DMS53 (cell line): Measurements from ENCODE around the gene ZNF783.
"Not testable (repeated sequence)": the region's sequence is repeated elsewhere in the genome, so short reads cannot be mapped to it uniquely, and the experiment has no call there.

ENCODE experiments used
- DNase-seq: peaks from one replicate; lab custom pipeline; 2025; lab: John Stamatoyannopoulos, UW

The ZNF783 gene

DNA sequence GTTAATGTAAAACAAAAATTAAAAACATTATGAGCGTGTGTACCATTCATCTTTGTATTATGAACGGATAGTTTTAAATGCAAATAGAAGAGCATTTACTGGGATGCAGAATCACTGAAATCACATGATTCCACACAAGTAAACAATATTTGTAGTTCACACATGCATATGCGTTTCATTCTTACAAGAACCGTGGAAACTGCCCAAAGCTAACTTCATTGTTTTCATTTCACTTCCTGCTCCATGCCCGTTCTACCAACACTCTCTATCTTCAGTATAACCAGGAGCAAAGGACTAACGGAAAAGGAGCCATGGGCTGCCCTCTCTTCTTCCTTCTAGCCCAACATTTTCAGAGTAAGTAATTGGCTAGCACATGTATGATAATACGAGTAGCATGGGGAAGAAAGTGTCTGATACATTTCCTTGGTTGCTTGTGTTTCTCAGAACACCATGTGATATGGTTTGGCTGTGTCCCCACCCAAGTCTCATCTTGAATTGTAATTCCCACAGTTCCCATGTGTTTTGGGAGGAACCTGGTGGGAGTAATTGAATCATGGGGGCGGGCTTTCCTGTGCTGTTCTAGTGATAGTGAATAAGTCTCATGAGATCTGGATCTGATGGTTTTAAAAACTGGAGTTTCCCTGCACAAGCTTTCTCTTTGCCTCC lies 38.8 kb downstream of the ZNF783 start:
- no peak for DNase-seq

DNA sequence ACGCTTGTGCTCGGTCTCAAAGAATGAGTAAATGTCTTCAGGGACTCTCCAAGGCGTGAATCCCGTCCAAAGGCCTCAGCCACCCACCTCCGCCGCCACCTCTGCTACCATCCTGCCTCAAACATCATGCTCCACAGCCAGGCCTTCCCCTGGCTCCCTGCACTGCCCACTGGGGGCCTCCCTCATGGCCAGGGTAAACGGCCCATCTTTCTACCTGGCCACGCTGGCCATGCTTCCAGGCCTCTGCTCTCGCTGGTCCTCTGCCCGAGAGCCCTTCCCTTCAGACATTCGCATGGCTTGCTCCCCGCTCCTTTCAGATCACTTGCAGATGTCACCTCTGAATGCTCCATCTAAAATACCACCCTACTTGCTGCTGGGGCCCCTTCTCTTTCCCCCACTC lies 40.2 kb downstream of the ZNF783 start:
- DNase-seq, result no peak

DNA sequence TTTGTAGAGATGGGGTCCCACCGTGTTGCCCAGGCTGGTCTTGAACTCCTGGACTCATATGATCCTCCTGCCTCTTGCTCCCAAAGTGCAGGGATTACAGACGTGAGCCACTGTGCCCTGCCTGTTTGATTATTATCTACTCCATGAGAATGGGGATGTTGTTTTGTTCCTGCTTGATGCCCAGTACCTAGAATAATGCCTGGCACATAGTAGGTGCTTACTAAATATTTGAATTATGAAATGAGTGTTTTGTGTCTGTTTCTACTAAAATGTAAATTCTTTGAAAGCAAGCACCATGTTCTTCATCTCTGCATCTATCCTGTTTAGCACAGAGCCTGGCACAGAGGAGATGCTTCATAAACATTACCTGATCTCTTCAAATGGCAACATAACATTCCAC lies 40.9 kb downstream of the ZNF783 start:
- DNase-seq, result no peak

DNA sequence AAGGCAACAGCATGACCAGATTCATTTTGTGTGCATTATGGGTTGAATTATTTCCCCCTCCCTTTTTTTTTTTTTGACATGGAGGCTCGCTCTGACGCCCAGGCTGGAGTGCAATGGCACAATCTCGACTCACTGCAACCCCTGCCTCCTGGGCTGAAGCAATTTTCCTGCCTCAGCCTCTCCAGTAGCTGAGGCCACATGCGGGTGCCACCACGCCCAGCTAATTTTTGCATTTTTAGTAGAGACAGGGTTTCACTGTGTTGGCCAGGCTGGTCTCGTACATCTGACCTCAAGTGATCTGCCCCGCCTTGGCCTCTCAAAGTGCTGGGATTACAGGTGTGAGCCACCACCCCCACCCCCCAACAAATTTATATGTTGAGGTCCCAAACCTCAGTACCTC lies 42.0 kb downstream of the ZNF783 start:
- no peak for DNase-seq

DNA sequence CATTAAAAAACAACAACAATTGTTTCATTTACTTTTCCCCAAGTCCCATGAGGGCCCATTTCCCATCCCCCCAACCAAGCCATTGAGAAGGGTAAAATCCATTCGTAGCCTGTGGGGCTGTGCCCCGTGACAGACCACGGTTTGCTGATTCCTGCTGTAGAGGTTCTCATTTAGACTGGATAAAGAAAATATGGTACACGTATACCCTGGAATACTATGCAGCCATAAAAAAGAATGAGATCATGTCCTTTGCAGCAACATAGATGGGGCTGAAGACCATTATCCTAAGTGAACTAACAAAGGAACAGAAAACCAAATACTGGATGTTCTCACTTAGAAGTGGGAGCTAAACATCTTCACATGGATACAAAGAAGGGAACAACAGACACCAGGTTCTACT lies 44.9 kb downstream of the ZNF783 start:
- DNase-seq, result no peak

DNA sequence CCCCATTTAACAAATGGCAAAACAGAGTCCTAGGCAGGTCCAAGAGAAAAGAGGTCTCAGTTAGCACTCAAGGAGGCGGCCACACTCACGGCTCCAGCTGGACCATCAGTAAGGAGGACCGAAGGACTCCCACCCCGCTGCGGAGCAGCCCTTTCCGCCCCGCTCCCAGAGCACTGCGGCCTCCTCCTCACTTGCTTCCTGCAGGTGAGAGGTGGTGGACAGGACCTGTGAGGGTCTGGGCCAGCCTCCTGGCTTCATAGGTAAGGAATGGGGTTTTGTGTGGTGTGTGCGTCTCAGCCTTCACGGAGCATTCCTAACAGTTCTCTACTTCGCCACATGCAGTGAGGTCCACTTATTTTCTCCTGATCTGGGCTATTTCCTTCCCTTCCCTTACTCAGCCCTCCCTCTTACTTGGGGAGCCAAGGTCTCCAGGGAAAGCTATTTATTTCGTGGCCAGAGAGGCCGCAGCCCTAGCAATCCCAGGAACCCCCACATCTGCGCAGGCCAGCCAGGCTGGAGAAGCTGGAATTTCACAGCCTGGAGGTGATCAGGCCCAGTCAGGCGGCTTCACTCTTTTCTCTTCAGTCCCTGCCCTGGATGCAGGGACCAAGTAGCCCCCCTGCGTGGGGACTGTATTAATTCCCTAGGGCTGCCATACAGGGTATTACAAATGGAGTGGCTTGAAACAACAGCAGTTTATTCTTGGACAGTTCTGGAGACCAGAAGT lies 45.9 kb downstream of the ZNF783 start:
- no peak for DNase-seq

DNA sequence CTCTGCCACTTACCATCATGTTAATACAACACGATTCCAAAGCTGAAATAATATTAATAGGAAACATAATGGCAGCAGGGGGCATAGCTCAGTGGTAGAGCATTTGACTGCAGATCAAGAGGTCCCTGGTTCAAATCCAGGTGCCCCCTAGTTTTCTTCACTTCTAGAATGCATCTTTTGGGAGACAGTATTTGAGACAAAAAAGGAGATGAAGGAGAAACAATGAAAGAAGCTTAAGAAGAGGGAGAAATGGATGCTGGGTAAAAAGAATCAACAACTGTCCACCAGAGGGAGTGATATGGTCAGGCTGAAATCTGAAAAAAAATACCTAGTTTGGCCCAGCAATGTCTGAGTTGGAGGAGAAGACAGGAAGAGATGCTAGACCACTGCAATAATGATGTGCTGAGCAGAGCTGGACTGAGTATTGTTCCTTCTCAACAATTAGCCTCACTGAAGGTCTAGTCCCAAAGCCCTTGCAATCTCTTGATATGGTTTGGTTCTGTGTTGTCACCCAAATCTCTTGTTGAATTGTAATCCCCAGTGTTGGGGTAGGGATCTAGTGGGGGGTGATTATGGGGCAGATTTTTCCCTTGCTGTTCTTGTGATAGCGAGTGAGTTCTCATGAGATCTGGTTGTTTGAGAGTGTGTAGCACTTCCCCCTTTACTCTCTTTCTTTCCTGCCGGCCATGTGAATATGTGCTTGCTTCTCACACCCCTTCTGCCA lies 48.3 kb downstream of the ZNF783 start:
- DNase-seq, result peak; percentile 86

DNA sequence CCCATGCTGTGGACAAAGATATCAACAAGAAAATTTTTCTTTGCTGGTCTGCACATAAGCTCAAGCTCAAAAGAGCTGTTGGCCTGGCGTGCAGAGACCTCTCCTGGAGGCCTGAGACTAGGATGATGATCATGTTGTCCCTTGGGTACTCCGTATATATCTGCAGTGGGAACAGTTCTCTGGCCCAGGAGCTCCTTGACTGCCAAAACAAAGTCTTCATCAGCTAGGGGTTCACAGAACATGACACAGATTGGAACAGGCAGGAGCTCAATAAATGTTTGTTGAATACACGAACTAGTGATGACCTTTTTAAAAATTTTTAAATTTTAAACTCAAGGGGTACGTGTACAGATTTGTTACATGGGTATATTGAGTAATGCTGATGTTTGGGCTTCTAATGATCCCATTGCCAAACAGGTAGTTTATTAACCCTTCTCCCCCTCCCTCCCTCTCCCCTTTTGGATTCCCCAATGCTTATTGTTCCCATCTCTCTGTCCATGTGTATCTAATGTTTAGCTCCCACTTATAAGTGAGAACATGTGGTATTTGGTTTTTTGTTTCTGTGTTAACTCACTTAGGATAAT lies 49.1 kb downstream of the ZNF783 start:
- DNase-seq, result no peak

DNA sequence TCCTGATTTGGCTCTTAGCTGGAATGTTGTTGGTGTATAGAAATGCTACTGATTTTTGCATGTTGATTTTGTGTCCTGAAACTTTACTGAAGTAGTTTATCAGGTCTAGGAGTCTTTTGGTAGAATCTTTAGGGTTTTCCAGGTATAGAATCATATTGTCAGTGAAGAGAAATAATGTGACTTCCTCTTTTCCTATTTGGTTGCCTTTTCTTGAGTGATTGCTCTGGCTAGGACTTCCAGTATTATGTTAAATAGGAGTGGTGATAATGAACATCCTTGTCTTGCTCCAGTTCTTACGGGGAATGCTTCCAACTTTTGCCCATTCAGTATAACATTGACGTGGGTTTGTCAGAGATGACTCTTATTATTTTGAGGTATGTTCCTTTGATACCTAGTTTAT lies 52.0 kb downstream of the ZNF783 start:
- no peak for DNase-seq

DNA sequence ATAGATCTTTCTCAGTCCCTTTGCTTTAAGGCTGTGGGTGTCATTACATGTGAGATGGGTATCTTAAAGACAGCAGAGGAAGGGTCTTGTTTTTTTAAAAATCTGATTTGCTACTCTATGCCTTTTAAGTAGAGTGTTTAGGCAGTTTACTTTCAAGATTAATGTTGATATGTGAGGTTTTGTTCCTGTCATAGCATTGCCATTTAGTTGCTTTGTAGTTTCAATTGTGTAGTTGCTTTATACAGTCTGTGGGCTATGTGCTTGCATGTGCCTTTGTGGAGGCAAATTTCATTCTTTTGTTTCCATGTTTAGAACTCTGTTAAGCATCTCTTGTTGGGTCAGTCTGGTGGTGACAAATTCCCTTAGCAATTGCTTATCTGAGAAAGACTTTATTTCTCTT lies 54.6 kb downstream of the ZNF783 start:
- no peak for DNase-seq

DNA sequence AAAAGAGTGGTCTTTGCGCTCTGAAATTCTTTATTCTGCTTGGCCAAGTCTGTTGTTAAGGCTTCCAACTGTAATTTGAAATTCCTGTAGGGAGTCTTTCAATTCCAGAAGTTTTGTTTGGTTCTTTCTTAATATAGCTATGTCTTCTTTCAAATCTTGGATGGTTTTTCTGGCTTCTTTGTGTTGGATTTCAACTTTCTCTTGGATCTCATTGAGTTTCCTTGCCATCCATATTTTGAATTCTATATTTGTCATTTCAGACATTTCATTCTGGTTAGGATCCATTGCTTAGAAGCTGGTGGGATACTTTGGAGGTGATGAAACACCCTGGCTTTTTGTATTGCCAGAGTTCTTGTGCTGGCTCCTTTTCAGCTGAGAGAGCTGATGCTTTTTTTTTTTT lies 55.5 kb downstream of the ZNF783 start:
- no peak for DNase-seq

DNA sequence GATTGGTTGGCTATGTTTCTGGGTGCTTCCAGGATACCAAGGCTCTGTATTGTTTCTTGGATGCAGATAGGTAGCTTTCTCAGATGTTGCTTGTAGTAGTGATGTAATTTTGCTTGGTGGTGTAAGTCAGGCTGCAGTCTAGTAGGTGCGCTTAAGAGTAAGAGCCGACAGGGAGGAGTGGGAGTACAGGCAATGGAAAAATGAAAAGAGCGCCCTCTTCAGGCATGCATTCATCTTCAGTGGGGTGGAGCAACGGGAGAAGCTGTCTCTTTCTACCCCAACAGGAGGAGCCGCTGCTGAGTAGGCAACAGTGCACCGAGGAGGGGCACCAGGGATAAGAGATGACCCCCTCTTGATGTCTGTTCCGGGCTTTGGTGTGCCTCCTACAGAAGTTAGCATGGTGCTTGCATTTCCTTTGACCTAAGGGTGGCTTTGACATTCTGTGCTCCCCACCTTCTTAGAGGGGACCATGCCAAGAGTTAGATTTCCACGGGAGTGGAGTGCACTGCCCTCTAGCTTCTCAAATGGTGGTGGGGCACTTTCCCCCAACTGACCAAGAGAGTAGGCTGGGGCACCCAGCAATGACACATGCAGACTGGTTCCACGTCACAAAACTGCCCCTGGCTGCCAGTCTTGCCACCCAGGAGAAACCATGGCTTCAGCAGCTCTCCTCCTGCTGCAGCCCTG lies 56.1 kb downstream of the ZNF783 start:
- DNase-seq, result peak; percentile 26

DNA sequence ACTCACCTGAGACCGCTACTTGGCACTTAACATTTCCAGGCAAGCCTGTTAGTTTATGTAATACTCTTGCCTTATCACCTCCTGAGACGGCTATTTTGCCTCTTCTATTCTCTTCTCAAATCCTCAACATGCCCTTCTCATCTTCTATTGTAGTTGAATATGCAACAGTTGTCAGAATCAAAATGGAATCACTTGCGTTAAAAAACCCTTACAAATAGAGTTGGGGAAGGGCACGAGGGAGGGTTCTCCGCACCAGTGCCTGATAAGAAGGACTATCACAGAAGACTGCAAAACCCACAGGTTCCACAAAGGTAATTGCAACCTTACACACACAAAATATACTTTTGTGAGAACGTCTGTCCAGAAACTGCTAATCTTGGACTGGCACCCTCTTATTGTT lies 57.4 kb downstream of the ZNF783 start:
- DNase-seq, result no peak

DNA sequence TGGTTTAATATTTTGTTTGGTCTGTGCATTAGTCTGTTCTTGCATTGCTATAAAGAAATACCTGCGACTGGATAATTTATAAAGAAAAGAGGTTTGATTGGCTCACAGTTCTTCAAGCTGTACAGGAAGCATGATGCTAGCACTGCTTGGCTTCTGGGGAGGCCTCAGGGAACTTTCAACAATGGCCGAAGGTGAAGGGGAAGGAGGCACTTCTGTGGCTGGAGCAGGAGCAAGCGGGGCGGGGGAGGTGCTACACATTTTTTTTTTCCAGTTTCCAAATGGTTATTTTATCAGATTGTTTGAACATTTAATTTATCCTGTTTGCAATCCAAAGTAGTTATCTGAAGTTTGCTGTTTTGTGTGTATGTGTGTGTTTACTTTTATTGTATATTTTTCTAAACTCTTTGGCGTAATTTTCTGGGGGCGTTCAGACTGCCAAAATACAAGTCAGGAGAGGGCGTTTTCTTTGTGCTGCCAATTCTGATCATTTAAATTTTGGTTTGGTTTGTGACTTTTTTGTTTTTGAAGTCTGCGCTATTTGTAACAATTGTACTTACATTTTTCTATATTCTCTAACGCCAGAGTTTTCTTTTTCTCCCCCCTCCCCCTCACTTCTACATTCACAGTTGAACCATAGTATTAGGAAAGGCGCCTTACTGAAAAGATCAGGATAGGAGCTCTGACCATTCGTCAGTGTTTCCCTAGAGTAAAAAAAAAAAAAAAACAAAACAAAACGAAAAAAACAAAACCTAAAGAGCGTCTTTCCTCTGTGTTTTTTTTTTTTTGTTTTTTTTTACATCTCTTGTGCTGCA lies 58.5 kb downstream of the ZNF783 start:
- no peak for DNase-seq

DNA sequence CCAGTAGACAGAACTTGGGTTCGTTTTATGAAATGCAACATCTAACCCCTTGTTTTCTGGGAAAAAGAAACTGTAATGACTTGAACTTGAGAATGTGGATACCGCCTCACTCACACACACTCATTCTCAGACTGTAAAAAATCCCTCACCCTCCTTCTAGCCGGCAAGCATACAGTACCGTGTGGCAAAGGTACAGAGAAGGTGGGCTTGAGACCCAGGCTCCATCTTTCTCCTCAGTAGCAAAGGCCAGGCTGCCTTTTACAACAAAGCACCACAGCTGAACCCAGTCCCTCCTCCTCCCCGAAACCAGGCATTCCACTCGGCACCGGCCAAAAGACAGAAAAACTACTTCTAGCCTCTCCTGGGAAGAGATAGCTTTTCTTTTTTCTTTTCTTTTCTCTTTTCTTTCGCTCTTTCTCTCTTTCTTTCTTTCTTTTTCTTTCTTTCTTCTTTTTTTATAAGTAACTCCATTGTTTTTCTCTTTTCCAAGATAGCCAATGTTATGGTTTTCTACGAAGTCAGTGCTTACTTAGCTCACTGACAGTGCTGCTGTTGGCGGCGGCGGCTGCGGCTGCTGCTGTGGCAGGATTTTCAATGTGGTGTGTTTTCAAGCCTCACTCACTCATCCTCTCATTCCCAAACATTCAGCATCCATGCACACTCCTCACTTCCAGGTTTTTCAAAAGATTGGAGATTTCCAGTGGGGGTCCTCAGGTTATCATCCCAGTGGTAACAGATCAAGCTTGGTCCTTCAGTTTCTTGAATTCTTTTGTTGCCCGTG lies 59.3 kb downstream of the ZNF783 start:
- not testable (repeated sequence) for DNase-seq

DNA sequence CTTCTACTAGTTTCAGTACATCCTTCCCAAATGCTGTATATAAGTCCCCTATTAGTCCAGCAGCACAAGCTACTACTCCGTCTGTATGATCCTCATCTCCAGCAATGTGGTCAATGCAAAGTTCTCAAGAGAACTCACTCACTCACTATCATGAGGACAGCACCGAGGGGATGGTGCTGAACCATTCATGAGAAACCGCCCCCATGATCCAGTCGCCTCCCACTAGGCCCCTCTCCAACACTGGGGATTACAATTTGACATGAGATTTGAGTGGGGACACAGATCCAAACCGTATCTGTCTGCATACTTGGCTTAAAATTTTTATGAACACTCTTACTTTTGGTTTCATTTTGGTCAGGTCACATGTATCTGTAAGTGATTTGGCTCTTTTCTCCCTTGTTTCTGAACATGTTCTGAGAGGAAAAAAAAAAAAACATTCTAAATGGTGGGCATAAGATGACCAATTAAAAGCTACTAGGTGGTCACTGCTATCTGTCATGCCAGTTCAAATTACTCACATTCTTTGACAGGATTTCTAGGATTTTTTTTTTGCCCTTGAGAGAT lies 60.1 kb downstream of the ZNF783 start:
- DNase-seq, result no peak

DNA sequence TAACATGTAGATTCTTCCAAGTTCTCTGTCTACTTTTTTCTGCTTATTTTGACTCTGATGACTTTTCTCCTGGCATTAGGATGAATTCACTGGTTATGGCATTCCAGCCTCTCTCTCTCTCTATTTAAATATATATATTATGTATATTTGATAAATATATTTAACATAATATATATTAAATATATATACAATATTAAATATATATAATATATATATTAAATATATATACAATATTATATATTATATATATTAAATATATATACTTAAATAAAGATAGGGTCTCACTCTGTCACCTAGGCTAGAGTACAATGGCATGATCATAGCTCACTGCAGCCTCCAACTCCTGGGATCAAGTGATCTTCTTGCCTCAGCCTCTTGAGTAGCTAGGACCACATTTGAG lies 60.7 kb downstream of the ZNF783 start:
- no peak for DNase-seq

DNA sequence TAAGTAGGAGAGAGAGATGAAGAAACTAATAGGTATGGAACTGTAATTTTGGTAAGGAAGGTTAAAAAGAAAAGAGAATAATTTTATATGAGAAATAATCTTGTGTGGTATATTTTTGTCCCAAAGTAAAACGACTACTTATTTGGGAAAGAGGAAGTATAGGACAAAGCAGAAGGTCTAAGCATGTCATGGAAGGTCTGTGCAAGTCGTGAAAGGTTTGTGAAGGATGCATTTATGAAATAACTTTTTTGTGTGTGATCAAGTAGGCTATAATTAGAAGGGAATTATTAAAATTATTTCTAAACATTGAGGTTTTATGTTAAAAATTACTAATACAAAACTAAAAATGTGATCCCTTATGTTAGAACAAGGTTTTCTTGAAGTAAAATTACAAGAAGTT lies 63.3 kb downstream of the ZNF783 start:
- DNase-seq, result no peak

DNA sequence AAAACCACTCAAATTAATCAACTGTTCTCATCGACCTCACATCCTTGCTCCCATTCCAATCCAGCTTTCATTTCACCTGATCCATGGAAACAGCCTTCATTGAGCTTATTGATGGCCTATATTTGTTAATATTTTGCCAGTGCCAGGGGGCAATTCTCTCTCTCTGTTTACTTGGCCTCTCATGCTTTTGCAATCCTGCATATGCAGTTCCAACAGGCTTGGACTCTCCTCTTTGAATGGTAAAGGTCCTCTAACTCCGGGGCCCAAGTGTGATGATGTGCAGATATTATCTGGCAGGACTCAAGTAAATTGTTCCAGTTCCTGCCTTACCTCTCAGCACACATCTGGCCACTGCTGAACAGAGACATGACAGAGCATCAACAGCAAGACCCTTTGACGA lies 67.3 kb downstream of the ZNF783 start:
- DNase-seq, result no peak

DNA sequence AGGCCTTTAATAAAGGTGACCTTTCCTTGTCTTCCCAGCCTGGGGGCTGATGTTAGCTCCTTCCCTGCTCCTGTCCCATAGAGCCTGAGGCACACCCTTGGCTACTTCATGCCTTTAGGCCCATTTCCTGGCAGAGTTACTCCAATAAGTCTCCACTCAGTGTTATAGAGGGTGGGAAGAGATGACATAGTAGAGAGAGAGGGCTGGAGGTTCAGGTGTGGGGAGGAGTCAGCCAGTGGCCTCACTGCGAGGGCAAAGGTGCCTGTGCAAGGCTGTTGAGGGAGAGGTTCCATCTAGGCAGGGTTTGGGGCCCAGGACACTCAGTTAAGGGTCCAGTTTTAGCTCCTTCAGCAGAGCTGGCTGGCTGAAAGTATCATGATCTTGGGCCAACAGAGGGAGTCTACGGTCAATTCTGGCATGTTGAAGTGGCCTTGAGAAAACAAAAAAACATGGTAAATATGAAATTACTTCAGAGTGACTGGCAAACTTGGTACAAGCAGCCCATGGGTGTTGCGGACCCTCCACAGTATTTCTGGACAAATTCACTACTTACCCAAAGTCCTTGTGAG lies 67.9 kb downstream of the ZNF783 start:
- DNase-seq, result no peak
